Measurements from ENCODE around the gene TUT7.

DNA sequence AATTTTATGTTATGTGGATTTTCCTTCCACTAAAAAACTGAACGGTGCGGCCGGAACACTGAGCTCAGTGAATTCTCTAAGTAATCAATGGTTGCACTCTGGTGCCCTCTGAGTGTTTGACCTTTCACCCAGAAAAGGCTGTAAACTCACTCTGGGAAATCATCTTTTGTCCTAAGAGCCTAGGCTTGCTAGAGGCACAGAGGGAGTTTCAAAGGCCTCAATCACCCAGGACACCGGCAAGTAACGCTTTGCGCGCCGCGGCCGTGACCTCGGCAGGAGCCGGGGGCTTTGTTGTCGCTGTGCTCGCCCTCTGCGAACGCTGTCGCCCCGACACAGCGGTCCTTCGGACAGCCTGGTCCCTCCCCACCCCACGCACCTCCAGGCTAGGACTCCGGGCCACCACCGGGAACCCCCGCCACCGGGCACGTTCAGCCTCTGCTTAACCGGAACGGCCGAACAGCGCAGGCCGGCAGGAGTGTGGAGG is 72.6 kb downstream of the TUT7 start:
- TF ChIP-seq, protein P1, sequence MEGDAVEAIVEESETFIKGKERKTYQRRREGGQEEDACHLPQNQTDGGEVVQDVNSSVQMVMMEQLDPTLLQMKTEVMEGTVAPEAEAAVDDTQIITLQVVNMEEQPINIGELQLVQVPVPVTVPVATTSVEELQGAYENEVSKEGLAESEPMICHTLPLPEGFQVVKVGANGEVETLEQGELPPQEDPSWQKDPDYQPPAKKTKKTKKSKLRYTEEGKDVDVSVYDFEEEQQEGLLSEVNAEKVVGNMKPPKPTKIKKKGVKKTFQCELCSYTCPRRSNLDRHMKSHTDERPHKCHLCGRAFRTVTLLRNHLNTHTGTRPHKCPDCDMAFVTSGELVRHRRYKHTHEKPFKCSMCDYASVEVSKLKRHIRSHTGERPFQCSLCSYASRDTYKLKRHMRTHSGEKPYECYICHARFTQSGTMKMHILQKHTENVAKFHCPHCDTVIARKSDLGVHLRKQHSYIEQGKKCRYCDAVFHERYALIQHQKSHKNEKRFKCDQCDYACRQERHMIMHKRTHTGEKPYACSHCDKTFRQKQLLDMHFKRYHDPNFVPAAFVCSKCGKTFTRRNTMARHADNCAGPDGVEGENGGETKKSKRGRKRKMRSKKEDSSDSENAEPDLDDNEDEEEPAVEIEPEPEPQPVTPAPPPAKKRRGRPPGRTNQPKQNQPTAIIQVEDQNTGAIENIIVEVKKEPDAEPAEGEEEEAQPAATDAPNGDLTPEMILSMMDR (conservative IDR thresholded peaks at IDR 0.05; ENCODE audit: low read length), result no peak
- no peak for TF ChIP-seq EZH2phosphoT487 (IDR thresholded peaks at IDR 0.05; ENCODE audit: borderline replicate concordance, low read depth, low read length)
